Endometrium (tissue), 2 donors: ENCODE data around the gene ZNF488.
"Not testable (repeated sequence)": the region's sequence is repeated elsewhere in the genome, so short reads cannot be mapped to it uniquely, and the experiment has no call there.

Experiments
- FAIRE-seq: peaks from 2 replicates; lab custom pipeline; 2012; peaks lifted over from hg19 to GRCh38; lab: Jason Lieb, UNC
- donor health status: control.
- donor health status: control.

Gene ZNF488

DNA sequence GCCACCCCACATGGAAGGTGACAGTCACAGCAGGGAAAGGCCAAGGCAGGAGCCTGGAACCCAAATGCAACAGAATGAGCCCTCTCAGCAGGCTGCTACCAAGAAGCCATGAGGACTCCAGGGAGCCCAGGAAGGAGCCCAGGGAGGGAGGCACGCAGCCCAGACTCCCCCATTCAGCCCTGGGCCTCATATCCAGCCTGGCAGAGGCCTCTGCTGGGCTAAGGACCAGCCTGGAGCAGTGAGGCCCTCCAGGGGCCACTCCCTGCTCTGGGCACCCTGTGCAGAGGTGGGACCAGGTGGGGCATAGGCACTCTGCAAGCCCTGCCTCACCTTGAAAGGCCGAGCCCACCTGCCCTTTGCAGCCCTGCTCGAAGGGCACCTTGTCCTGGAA lies 25.8 kb upstream of the ZNF488 start:
- FAIRE-seq: no peak

DNA sequence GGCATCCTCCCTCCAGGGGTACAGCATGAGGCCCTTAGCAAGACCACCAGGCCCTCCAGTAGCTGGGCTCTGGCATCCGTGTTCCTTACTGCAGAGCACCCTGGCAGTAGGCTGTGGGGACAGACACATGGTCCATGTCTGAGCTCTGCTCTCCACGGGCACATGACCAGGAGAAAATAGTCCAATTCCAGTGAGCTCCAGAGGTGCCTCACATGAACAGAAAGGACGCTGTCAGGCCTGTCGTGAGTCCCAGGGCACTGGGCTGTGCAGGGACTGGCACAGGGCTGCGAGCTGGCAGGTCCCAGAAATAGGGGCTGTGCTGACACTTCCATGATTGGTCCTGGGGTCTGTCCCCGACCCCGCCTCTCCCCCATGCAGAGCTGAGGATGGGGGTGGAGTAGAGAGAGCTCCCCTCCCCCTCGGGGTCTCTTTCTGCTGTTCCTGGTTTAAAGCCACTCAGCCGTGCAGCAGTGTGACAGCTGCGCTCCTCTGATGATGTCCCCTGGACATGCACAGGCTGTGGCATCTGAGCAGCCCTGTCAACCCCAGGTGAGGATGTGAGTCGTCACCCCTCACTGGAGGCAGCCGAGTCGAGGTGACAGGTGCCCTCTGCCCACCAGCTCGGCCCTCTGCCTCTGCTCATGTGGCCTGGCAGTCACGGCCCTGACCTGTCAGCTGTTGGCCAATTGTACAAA lies 25.2 kb upstream of the ZNF488 start:
- no peak for FAIRE-seq

DNA sequence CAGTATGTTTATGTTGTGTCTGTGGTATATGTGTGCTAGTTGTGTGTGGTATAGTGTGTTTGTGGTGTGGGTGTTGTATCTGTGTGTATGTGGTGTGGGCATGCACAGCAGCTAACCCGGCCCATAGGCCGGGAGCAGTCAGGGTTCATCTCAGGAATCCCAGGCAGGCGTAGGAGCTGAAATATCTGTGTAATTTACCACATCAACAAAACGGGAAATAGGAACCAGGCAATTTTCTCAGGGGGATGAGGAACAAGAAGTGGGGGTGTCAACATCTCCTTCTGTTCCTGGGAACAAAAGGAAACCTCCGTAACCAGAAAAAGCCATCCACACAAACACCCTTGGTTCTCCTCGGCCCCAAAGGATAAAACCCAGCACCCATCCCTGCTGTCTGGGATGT lies 24.5 kb upstream of the ZNF488 start:
- no peak for FAIRE-seq

DNA sequence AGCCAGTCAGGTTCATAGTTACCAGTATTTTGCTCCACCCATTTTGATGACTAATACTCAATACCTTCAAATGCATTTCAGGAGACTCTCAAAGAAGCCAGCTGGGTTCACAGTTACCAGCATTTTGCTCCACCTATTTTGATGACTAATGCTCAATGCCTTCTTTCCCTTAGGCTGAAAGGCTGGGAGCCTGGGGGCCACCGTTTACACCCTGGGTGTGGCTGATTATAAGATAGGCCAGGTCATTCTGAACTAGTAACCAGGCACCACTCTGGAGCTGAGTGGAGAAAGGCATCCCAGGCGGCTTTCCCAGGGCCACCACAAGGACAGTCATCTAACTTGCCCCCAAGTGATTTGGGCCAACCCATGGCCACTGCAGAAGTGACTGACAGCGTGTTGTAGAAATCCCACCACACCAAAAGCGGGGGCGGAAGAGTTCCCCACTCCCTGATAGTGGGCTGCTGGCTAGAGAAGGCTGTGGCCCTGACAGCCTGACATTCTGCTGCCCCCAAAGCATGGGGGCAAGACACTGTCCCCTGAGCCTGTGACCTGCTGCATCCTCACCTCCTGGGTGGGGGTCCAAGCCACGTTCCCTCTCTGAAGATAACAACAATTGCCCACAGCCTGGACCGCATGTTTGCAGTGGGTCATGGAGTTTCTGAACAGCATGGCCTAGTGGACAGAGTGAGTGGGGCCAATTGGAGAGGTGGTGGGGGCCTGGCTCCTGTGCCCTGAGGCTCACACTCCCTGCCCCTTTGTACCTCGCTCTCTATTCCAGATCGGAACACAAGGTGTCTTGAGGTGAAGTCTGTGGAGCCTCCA lies 23.0 kb upstream of the ZNF488 start:
- no peak for FAIRE-seq

DNA sequence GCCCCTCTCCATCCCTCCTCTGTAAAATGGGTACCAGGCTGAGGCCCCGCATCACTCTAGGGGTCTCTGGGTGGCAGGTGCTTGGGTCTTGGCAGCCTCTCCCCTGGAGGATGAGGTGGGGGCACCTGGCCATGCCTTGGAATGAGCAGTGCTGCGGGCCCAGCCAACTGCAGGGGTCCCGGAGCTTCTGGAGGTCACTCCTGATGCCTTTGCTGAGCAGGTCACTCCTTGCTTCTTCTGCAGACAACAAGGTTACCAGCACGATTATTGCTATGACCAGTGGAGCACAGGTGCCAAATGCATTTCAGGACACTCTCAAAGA lies 22.4 kb upstream of the ZNF488 start:
- FAIRE-seq: no peak

DNA sequence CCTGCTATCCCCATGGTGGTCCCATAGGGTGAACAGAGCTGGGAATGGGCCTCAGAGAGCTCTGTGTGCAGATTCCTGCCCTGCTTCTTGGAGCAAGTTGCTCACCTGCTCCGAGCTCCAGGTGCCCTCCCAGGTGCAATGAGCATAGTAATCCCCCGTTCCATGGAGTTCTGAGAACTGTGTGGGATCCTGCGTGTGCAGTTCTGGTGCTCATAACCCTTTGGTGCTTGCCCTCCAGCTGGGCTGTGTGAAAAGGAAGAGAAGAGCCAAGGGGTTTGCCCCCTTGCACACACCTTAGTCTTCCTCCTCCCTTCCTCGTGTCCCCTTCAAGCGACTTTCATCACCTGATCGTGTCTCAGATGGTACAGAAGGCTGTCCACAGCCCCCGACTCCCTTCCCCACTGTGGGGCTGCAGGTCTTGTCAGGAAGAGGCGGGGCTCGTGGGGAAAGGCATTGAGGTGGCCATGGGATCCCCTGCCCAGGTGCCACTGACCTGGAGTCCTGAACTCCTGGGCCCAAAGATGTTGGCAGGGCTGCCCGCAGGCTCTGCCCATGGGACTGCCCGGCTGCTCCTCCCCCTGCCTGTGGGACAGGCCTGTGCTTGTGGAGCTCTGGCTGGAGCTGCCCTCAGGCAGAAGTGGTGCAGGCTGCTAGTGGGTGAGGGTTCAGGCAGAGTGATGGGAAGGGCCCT lies 21.9 kb upstream of the ZNF488 start:
- no peak for FAIRE-seq

DNA sequence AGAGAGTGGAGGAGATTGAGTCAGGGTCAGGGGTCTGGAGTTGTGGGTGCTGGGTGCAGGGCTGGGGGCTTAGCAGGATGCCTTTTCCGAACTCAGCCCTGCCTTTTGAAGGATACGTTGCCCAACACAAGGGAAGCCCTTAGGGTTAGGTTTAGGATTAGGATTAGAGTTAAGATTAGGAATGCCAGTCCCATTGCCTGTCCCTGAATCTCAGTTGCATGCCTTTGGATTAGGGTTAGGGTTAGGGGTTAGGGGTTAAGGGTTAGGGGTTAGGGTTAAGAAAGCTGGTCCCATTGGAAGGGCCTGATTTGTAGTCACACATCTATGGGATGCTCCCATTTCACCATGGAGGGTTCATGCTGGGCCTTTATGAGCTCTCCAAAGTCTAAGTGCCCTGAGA lies 20.8 kb upstream of the ZNF488 start:
- no peak for FAIRE-seq

DNA sequence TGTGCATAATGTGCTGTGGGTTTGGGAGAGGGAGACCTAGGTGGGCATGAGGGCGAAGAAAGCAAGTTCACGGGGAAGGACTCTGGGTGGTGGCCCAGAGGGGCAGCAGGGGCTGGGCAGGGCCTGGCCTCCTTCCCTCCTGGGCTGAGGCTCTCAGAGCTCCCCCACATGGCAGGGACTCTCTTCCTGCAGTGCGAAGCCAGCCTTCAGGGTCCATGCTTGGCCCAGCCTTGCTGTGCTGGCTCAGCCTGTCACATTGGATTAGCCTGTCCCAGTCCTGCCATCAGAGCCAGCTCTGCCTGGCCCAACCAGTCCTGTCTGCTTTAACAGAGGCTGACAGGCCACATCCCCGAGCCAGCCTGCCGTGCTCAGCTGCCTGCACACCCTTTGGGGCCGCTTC lies 20.4 kb upstream of the ZNF488 start:
- FAIRE-seq: no peak

DNA sequence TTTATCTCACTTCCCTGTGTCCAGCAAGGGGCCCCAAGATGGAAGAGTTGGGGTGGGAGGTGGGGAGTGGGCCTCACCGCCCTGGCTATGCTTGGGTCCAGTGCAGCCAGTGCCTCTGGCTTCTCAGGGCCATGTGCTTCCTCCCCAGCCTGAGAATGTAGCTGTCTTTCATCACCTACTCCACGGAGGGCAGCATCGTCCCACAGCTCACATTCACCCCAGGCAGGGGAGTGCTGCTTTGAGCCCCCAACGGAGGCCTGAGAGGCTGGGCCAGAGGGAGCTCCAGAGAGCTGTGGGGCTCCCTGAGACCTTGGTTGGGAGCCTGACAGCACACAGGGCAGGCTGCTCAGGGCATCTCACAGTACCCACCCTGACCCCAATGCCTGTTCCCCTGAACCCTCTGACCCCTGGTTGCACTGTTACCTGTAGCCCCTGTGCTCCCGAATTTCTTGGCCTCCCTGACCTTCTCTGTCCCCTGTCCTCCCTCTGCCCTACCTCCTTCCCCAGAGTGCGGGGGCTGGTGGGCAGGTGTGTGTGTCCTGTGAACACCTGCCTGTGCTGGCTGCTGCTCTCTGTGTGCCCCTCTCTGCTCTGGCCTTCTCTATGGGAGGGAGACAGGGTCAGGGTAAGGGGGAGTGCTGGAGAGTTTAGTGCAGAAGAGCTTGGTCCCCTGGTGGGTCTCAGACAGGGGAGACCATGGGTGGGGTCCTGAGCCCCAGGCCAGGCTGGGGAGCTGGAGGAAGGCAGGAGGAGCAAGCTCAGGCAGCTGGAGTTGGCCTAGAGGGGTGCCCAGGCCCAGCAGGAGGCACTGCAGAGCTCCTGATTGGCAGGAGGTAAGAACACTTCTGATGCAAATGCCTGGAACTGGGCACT lies 19.6 kb upstream of the ZNF488 start:
- FAIRE-seq: no peak

DNA sequence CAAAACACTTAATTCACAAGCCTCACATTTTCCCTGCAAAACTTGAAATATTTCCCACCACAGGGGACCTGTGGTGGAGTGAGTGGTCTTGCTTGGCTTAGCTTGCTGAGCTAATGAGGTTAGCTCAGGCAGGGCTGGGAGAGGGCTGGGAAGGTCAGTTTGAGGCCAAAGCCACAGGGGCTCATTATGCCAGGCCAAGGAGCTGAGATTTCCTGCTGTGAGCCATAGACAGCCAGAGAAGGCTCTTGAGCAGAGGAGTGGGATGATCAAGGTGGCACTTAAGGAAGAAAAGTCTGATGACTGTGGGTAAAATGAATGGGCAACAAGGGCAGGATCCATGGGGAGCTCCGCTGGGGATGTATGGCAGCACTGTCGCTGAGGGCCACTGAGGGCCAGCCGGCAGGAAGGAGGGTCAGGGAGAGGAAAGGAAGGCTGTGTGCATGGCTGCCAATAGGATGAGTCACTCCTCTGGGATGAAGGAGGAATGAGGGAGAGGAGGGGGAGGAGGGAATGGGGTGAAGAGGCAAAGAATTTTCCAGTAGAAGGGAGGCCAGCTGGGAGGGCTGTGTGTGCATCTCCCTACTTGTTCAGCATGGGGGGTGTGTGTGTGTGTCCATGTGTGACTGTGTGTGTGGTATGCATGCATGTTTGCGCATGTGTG lies 18.7 kb upstream of the ZNF488 start:
- no peak for FAIRE-seq

DNA sequence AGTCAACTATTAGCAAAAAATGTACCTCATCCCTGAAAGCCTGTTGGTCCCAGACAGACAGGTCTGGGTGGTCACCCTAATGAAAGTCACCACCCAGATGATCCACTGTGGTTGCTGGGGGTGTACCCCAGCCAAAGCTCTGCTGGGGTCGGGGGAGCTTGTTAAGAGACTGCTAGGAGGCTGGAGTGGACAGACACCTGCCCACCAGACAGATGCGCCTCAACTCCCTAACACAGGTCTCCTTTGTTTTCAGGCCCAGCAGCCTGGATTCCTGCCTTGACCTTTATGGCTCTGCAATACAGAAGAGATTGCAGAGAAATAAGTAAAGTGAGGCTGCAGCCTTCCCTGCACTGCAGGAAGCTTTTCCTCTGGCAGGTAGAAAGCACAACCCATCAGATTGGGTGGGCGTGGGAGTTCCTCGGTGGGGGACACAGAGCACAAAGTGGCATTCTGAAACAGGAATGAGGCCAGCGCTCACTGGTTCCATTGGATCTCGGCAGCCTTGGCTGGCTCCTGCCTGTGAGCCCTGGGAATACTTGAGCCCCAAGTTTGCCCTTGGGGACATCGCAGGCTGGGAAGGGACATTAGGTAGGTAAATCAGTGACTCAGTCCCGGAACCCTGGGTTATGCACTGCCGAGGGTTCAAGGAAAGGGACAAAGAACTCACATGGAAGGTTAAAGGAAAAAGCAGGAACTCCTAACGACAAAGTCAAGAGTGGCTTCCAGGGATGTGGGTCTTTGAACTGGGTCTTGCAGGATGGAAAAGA lies 18.0 kb upstream of the ZNF488 start:
- FAIRE-seq: no peak

DNA sequence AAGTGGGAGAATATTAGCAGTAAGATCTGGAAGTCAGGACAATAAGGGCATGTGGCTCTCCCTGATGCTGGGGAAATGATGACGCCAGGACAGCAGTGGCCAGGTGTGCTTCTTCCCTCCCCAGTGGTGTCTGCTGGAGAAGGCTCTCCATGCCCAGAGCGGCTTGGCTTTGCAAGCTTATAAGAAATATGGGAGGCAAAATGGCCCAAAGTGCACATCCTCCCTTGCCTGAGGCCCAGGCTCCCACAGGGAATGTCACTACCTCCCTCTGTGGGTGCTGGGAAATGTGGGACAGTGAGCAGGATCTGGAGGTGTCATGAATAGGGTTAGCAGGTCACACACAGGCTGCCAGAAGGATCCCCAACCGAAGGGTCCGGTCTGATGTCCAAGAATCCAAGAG lies 17.1 kb upstream of the ZNF488 start:
- no peak for FAIRE-seq

DNA sequence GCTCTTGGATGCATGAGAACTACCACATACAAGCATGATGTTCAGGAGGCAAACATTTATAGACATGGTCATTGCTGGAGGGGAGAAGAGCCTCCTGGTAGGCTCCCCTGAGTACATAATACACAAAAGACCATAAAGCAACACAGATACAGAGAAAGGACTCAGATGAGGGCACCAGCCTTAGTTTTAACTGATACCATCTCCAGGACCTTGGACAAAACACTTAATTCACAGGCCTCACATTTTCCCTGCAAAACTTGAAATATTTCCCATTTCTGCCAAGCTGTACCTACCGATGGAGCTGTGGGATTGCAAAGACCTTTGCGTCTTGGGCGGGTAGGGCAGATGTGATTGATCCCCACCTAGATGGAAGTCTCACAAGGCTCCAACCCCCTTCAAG lies 16.7 kb upstream of the ZNF488 start:
- no peak for FAIRE-seq

DNA sequence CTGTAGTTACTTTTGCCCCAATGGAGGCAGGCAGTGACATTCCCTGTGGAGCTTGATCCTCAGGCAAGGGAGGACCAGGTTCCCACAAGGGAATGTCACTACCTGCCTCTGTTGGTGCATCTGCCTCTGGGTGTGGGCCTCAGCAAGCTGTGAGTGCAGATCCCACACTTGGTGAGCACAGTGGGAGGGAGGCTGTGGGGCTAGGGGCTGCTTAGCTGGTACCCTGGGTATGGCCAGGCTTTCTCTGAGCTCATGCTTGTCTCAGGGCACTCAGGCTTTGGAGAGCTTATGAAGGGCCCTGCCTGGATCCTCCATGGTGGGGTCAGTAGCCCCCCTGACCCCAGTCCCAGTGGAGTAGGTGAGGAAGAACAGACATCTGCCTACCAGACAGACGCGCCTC lies 16.2 kb upstream of the ZNF488 start:
- FAIRE-seq: no peak

DNA sequence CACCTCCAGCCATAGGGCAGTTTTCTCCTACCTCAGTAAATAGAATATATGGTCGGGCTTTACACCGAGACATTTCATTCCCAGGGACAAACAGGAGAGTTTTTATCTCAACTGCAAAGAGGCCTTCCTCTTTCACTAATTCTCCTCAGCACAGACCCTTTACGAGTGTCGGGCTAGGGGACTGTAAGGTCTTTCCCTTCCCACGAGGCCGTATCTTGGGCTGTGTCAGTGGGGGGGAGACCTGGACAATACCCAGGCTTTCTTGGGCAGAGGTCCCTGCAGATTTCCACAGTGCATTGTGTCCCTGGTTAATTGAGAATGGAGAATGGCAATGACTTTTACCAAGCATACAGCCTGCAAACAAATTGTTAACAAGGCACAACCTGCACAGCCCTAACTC lies 13.2 kb upstream of the ZNF488 start:
- FAIRE-seq: no peak

DNA sequence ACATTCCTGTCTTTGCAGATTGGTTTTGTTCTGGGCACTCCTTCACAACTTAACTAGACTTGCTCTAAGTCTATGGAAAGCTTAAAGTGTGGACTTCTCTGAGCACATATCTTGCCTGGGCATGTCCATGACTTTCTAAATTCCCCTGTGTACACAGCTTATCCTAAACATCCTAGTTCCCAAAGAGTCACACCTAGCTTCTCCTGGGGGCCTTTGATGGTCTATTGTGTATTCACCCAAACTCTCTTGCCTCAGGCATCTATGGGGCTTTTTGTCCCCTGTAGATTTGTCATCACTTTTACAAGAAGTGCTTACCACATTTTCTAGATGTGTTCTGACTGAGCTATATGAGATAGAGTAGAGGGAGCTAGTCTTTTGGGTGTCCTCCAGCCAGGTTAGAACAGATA lies 12.2 kb upstream of the ZNF488 start:
- no peak for FAIRE-seq

DNA sequence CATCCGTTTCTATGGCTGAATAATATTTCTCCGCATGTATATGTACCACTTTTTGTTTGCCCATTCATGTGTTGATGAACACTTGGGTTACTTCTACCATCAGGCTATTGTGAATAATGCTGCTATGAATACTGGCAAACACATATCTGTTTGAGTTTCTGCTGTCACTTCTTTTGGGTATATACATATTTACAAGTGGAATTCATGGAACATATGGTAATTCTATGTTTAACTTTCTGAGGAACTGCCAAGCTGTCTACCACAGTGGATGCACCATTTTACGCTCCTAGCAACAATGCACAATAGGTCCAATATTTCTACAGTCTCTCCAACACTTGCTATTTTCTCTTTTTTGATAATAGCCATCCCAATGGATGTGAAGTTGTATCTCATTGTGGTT lies 5.5 kb upstream of the ZNF488 start:
- FAIRE-seq: no peak

DNA sequence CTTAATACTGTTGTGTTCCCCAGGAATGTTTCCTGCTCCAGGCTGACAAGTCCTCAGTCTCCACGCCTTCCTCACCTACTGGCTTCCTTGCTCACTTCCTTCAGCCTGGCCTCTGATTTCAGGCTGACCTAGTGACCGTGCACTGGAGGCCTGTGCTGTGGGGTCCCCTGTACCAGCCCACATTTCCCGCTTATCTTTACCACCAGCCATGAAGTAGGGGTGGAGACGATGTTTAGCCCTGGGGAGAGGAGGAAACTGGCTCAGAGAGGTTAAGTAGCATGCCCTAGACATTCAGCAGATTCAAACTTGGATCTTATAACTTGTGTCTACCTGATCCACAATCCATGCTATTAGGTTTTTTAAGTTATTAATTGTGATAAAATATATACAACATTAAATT lies 4.8 kb upstream of the ZNF488 start:
- FAIRE-seq: no peak

DNA sequence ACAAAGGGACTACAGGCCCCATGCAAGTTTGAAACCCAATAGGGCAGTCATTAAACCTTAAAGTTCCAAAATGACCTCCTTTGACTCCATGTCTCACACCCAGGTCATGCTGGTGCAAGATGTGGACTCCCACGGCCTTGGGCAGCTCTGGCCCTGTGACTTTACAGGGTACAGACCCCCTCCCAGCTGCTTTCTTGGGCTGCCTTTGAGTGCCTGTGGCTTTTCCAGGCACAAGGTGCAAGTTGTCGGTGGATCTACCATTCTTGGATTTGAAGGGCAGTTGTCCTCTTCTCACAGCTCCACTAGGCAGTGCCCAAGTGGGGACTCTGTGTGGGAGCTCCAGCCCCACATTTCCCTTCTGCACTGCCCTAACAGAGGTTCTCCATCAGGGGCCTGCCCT lies 2.0 kb upstream of the ZNF488 start:
- FAIRE-seq: not testable (repeated sequence)

DNA sequence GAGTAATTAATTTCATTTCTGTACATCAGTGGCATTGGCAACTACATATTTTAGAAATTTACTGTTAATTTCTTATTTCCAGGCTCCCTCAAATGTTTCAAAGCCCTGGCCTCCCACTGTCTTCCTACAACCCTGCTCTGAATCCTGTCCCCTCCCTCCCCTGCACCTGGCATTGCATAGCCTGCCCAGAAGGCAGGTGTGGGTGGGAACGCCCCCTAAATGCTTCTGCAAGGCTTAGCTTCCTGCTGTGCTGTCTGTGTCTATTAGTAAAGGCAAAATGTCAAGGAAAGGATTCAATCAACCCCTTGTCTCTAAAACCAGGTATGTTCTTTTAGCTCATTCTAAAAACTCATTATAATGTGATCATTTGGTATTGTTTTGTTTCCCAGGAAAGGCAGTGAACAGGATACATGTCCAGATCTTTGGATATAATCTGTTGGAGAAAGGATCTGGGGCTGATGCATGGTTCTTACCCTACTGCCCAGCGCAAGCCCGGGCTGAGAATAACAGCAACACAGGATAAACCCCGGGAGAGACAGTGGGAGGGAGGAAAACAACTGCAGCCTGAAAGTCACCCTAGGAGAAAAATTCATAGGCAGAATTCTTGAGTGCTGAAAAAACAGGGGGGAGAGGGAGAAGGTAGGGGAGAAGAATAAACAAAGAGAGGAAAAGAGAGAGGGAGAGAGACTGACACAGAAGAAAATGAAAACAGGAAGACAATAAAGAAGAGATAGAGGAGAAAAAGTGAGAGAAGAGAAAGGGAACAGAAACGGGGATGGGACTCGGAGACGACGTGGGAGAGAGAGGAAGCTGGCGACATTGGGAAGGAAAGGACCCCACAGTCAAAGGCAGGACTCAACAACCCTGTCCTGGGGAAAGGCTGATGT lies 589 bp downstream of the ZNF488 start:
- FAIRE-seq: no peak
